ENCODE data around the gene NSG1.

GRCh38 chr4:4392501-4393183 is 5.7 kb downstream of the NSG1 start:
- TF ChIP-seq, protein P1, sequence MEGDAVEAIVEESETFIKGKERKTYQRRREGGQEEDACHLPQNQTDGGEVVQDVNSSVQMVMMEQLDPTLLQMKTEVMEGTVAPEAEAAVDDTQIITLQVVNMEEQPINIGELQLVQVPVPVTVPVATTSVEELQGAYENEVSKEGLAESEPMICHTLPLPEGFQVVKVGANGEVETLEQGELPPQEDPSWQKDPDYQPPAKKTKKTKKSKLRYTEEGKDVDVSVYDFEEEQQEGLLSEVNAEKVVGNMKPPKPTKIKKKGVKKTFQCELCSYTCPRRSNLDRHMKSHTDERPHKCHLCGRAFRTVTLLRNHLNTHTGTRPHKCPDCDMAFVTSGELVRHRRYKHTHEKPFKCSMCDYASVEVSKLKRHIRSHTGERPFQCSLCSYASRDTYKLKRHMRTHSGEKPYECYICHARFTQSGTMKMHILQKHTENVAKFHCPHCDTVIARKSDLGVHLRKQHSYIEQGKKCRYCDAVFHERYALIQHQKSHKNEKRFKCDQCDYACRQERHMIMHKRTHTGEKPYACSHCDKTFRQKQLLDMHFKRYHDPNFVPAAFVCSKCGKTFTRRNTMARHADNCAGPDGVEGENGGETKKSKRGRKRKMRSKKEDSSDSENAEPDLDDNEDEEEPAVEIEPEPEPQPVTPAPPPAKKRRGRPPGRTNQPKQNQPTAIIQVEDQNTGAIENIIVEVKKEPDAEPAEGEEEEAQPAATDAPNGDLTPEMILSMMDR (IDR thresholded peaks at IDR 0.05) = no peak
- no peak for TF ChIP-seq POLR2AphosphoS5 (IDR thresholded peaks at IDR 0.05; ENCODE audit: low read depth, low read length)
- TF ChIP-seq, protein P2, sequence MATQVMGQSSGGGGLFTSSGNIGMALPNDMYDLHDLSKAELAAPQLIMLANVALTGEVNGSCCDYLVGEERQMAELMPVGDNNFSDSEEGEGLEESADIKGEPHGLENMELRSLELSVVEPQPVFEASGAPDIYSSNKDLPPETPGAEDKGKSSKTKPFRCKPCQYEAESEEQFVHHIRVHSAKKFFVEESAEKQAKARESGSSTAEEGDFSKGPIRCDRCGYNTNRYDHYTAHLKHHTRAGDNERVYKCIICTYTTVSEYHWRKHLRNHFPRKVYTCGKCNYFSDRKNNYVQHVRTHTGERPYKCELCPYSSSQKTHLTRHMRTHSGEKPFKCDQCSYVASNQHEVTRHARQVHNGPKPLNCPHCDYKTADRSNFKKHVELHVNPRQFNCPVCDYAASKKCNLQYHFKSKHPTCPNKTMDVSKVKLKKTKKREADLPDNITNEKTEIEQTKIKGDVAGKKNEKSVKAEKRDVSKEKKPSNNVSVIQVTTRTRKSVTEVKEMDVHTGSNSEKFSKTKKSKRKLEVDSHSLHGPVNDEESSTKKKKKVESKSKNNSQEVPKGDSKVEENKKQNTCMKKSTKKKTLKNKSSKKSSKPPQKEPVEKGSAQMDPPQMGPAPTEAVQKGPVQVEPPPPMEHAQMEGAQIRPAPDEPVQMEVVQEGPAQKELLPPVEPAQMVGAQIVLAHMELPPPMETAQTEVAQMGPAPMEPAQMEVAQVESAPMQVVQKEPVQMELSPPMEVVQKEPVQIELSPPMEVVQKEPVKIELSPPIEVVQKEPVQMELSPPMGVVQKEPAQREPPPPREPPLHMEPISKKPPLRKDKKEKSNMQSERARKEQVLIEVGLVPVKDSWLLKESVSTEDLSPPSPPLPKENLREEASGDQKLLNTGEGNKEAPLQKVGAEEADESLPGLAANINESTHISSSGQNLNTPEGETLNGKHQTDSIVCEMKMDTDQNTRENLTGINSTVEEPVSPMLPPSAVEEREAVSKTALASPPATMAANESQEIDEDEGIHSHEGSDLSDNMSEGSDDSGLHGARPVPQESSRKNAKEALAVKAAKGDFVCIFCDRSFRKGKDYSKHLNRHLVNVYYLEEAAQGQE (IDR thresholded peaks at IDR 0.05; ENCODE audit: insufficient read depth in 1 of 2, low read depth in 2 of 2, low read length in 1 of 2) = no peak
